K562 (cell line): ENCODE data around the gene DHRS4L2. TPM values are rescaled to one million over a fixed set of nuclear protein-coding genes. Genes with fewer than 3 reads are reported as not detected.
"Not testable (repeated sequence)": the region's sequence is repeated elsewhere in the genome, so short reads cannot be mapped to it uniquely, and the experiment has no call there.

Experiments
- ATAC-seq: fragments of 200-7000 bp; cut with Tn5 transposase; 3 replicates; pipeline ENCODE4 v1.9.1; 2020; ENCODE audit warnings: moderate library complexity
- Bru-seq: library from RNA; stranded (reverse); fragments of 400-500 nt; gene quantifications from one replicate; lab custom pipeline; 2021; lab: Mats Ljungman, UMichigan
- BruChase-seq, 2 experiments: library from RNA; stranded (reverse); fragments of 400-500 nt; gene quantifications; one replicate each; lab custom pipeline; 2021; lab: Mats Ljungman, UMichigan
- BruUV-seq: library from RNA; stranded (reverse); fragments of 400-500 nt; replicated peaks from 2 replicates; lab custom pipeline; 2021; lab: Mats Ljungman, UMichigan
- CTCF ChIA-PET: fragments of 300-600 bp; formaldehyde crosslinking; extraction: SDS; loops from one replicate; lab custom pipeline; 2021; ENCODE audit warnings: low intra/inter-chr PET ratio; lab: Yijun Ruan, JAX
- POLR2A ChIA-PET: fragments of 300-600, 350-650 bp; sonication (Branson Sonifier 250); formaldehyde crosslinking; extraction: SDS; loops from one replicate; lab custom pipeline; 2021; ENCODE audit warnings: antibody characterized with exemption, inconsistent platforms; lab: Yijun Ruan, JAX
- DNase-seq, 4 experiments: peaks; one replicate each; pipeline versions ENCODE4 v3.0.0 to v3.0.0-alpha.2; 2011 to 2018; ENCODE audit warnings: low spot score in 3 of 4, mixed read lengths in 3 of 4; ENCODE audit errors: extremely low read depth in 1 of 4
- FAIRE-seq: peaks from 2 replicates; lab custom pipeline; 2011; peaks lifted over from hg19 to GRCh38; lab: Jason Lieb, UNC
- H2AFZ ChIP-seq: 2 replicates; pipeline ENCODE4 v1.6.0; 2011; ENCODE audit warnings: low read depth, low read length, control low read depth, inconsistent platforms
- H3K27ac ChIP-seq: fragments of 200-600 bp; 3 replicates; pipeline ENCODE4 v1.8.0; 2011; ENCODE audit warnings: low read depth, mild to moderate bottlenecking, control low read depth, inconsistent platforms, low read length, moderate library complexity, mixed read lengths; ENCODE audit errors: extremely low read depth
- H3K27me3 ChIP-seq, 2 experiments: fragments of 300-600 bp in 1 of 2; 2 replicates in 1 of 2; 3 replicates in 1 of 2; pipeline versions ENCODE4 v1.6.0 to v1.8.0; 2011; ENCODE audit warnings: inconsistent platforms in 2 of 2, low read length in 2 of 2, mild to moderate bottlenecking in 1 of 2, mixed read lengths in 1 of 2, moderate library complexity in 1 of 2; ENCODE audit not compliant: control insufficient read depth in 2 of 2, insufficient read depth in 2 of 2
- H3K36me3 ChIP-seq: fragments of 300-600 bp; 3 replicates; pipeline ENCODE4 v1.8.0; 2011; ENCODE audit warnings: mild to moderate bottlenecking, low read length, inconsistent platforms; ENCODE audit not compliant: control insufficient read depth, insufficient read depth
- H3K4me1 ChIP-seq, 2 experiments: fragments of 200-600 bp in 1 of 2; replicated peaks in 1 of 2; 2 replicates in 1 of 2; 3 replicates in 1 of 2; pipeline versions ENCODE4 v1.5.1 to v1.8.0; 2011; ENCODE audit warnings: inconsistent platforms in 2 of 2, low read length in 2 of 2, mild to moderate bottlenecking in 1 of 2, mixed read lengths in 1 of 2, moderate library complexity in 1 of 2; ENCODE audit not compliant: control insufficient read depth in 2 of 2, insufficient read depth in 2 of 2
- H3K4me2 ChIP-seq: 2 replicates; pipeline ENCODE4 v1.6.1; 2011; ENCODE audit warnings: low read length, control low read depth, inconsistent platforms, mixed read lengths; ENCODE audit not compliant: insufficient read depth
- H3K4me3 ChIP-seq: fragments of 200-600 bp; sonication (generic), shearing (Covaris generic); 2 replicates; pipeline ENCODE4 v1.5.1; 2016; ENCODE audit warnings: control low read depth, inconsistent platforms
- H3K79me2 ChIP-seq: fragments of 200-600 bp; 3 replicates; pipeline ENCODE4 v1.8.0; 2011; ENCODE audit warnings: low read length, inconsistent platforms; ENCODE audit not compliant: control insufficient read depth, insufficient read depth
- H3K9ac ChIP-seq, 2 experiments: 2 replicates each; pipeline versions ENCODE4 v1.6.0 to v1.6.1; 2011; ENCODE audit warnings: low read depth in 2 of 2, low read length in 2 of 2, control low read depth in 1 of 2, inconsistent platforms in 1 of 2, mild to moderate bottlenecking in 1 of 2, mixed read lengths in 1 of 2; ENCODE audit not compliant: insufficient read depth in 1 of 2
- H3K9me1 ChIP-seq: one replicate; pipeline ENCODE4 v1.6.0; 2011; ENCODE audit warnings: inconsistent platforms, mild to moderate bottlenecking, low read length, moderate library complexity; ENCODE audit not compliant: control insufficient read depth, insufficient read depth
- H3K9me3 ChIP-seq: replicated peaks from 2 replicates; pipeline ENCODE4 v1.5.1; 2011; ENCODE audit warnings: low read depth, low read length, inconsistent platforms; ENCODE audit not compliant: control insufficient read depth, insufficient read depth
- H4K20me1 ChIP-seq: replicated peaks from 2 replicates; pipeline ENCODE4 v1.6.1; 2011; ENCODE audit warnings: low read length, inconsistent platforms, mixed read lengths; ENCODE audit not compliant: control insufficient read depth, insufficient read depth
- WGBS: fragments of 100-300 bp; shearing (Covaris generic); methylation state at CpG from one replicate; pipeline ENCODE4 v1.1.6; 2016; ENCODE audit warnings: low coverage, mixed read lengths; ENCODE audit not compliant: insufficient coverage; ENCODE audit errors: missing lambda C conversion rate; 5-methylcytosine and 5-hydroxymethylcytosine counted together
- in situ Hi-C: fragments of 300-500 bp; cut with MboI; formaldehyde crosslinking; loops from 4 replicates; pipeline ENCODE4 v1.15.0; 2018; ENCODE audit warnings: inconsistent platforms, mixed read lengths
- intact Hi-C: fragments of 100-400 bp; cut with micrococcal nuclease; formaldehyde crosslinking; loops from 2 replicates; pipeline ENCODE4 v1.14.2; 2022
- long read RNA-seq, 3 experiments: library from polyadenylated mRNA in 2 of 3; library from RNA in 1 of 3; unstranded in 2 of 3; stranded (forward) in 1 of 3; transcript quantifications; one replicate each; pipeline ENCODE4 v2.0.0, GENCODE V29; 2019 to 2022
- polyA minus RNA-seq, 3 experiments: library from RNA; depleted of rRNA, polyadenylated mRNA; stranded (reverse); fragments of >200 nt; gene quantifications; 2 replicates each; pipeline ENCODE4 v1.2.3, GENCODE V29; 2011
- polyA plus RNA-seq, 8 experiments: library from polyadenylated mRNA; depleted of rRNA in 4 of 8; stranded (reverse) in 5 of 8; unstranded in 3 of 8; fragments of >200 nt; fragmentation: Nextera tagmentation in 2 of 8; fragmentation: Illumina TruSeq in 1 of 8; extraction: Ambion mirVana in 2 of 8; extraction: Trizol in 1 of 8; gene quantifications; 2 replicates each; pipeline versions ENCODE4 v1.2.1 to v1.2.3, GENCODE V29; 2011 to 2014; ENCODE audit warnings: inconsistent platforms in 1 of 8, missing spikeins in 1 of 8
- total RNA-seq, 7 experiments: library from RNA; depleted of rRNA in 6 of 7; stranded (reverse); fragments of >200 nt in 6 of 7; fragmentation: Illumina TruSeq in 2 of 7; extraction: Trizol in 2 of 7; gene quantifications; 2 replicates each; pipeline versions ENCODE4 v1.2.1 to v1.2.3, GENCODE V29; 2011 to 2021; ENCODE audit warnings: low replicate concordance in 1 of 7

Gene DHRS4L2
- total RNA-seq (2011; cell fraction: chromatin; rRNA removed; ENCODE audit: low replicate concordance), result 1.1 and 1.4 TPM in 2 replicates
- 1.1 and 2.0 TPM in 2 replicates for total RNA-seq (2011; cell fraction: nucleolus; rRNA removed)
- 2.5 and 2.9 TPM in 2 replicates for total RNA-seq (2011; cell fraction: nucleoplasm; rRNA removed)
- total RNA-seq (2014; rRNA removed) (6.3 and 9.8 TPM in 2 replicates), total RNA-seq (2014; rRNA removed; fragmentation: Illumina TruSeq; extraction: Trizol) (5.9 and 9.0 TPM in 2 replicates), total RNA-seq (2015; rRNA removed; fragmentation: Illumina TruSeq; extraction: Trizol) (13.7 and 15.2 TPM in 2 replicates), total RNA-seq (2021) (7.0 and 8.1 TPM in 2 replicates), polyA plus RNA-seq (2011; rRNA removed) (4.8 and 8.1 TPM in 2 replicates), polyA plus RNA-seq (2014; fragmentation: Illumina TruSeq; extraction: Trizol) (10.5 and 12.0 TPM in 2 replicates), polyA plus RNA-seq (2014; fragmentation: Nextera tagmentation; extraction: Ambion mirVana) (1 to 10 TPM; 2.3 TPM), polyA plus RNA-seq (2014; rRNA removed) (7.6 and 8.9 TPM in 2 replicates), polyA minus RNA-seq (2011; rRNA and poly(A)+ RNA removed) (1.8 and 3.0 TPM in 2 replicates), Bru-seq, nascent RNA (percentile 36 among the genes with signal in this experiment), BruChase-seq, experiment 1, labeled RNA remaining after a 2-hour chase (percentile 40 among the genes with signal in this experiment), BruChase-seq, experiment 2, labeled RNA remaining after a 6-hour chase (percentile 36 among the genes with signal in this experiment)
- 5.6 TPM in 2 replicates for polyA plus RNA-seq (2011; cell fraction: cytosol; rRNA removed)
- 4.1 and 5.0 TPM in 2 replicates for polyA plus RNA-seq (2011; cell fraction: nucleus; rRNA removed)
- polyA plus RNA-seq (2012), result 13.7 and 30.3 TPM in 2 replicates
- 2.9 and 3.6 TPM in 2 replicates for polyA minus RNA-seq (2011; cell fraction: cytosol; rRNA and poly(A)+ RNA removed)
- 0.81 and 1.4 TPM in 2 replicates for polyA minus RNA-seq (2011; cell fraction: nucleus; rRNA and poly(A)+ RNA removed)
- long read RNA-seq, experiment 1, partial matches to known transcripts, result 0 of 2 reads
- long read RNA-seq, experiment 1, other reads (novel, unspliced or antisense), result 2 of 2 reads
- long read RNA-seq, experiment 2, partial matches to known transcripts, result 3 of 7 reads
- long read RNA-seq, experiment 2, other reads (novel, unspliced or antisense), result 4 of 7 reads
- long read RNA-seq, experiment 3, partial matches to known transcripts, result 0 of 1 reads
- long read RNA-seq, experiment 3, other reads (novel, unspliced or antisense), result 1 of 1 reads

- POLR2A ChIA-PET, DNase-seq, CTCF ChIA-PET, H3K9me1 ChIP-seq, intact Hi-C loops, in situ Hi-C loops, BruUV-seq, H3K36me3 ChIP-seq, H3K4me3 ChIP-seq, H3K27ac ChIP-seq, H2AFZ ChIP-seq, FAIRE-seq, H4K20me1 ChIP-seq, ATAC-seq, H3K4me1 ChIP-seq, H3K27me3 ChIP-seq, H3K4me2 ChIP-seq, H3K9ac ChIP-seq, H3K79me2 ChIP-seq, H3K9me3 ChIP-seq: not testable (repeated sequence)
- no CpG with 5 or more reads among the region's 40 CpGs for WGBS
These were observed at the start of gene DHRS4L2 for GRCh38 chr14:23988607-23989363. Gene DHRS4L2, plus strand, starts transcription at chr14:23988929. Its CDS starts 19 bp downstream, at chr14:23988948.
